ENCODE measurements around the gene PRPSAP2.
"Not testable (repeated sequence)": the region's sequence is repeated elsewhere in the genome, so short reads cannot be mapped to it uniquely, and the experiment has no call there.

Gene PRPSAP2, protein sequence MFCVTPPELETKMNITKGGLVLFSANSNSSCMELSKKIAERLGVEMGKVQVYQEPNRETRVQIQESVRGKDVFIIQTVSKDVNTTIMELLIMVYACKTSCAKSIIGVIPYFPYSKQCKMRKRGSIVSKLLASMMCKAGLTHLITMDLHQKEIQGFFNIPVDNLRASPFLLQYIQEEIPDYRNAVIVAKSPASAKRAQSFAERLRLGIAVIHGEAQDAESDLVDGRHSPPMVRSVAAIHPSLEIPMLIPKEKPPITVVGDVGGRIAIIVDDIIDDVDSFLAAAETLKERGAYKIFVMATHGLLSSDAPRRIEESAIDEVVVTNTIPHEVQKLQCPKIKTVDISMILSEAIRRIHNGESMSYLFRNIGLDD

DNA sequence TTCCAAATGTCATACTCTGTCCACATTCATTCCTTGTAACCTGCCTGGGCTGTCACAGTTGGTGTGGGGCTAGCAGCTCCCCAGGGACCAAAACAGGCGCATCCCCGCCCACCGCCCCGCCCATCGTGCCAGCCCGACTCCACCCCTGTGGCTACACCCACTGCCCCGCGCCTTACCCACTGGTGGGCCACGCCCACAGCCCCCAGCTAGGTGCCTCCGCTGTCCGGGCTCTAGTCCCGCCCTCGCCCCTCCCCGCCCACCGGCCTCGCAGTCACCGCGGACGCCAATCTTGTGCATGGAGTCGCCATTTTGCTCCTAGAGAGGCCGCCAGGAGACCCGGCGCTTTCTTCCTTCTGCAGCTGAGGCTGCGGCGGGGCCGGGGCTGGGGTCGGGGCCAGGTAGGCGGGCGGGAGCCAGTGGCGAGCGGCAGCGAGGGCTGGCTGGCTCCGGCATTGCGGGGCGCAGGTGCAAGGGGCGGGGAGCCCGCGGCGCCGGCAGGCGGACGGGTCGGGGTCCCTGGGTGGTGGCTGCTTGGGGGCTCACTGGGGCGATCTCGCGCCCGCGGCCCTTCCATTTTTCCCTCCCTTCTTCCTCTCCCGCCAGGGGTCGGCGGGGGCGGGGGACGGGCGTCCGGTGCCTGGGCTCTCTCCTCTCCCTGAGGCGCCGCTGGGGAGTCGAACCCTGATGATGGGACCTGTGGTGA, at the start of gene PRPSAP2:
Gene PRPSAP2, plus strand, starts transcription at position 268 of the 703 bp plus-strand sequence. CDS start 7,703 bp downstream, outside the sequence.
- peak; percentile 82 for DNase-seq
- Histone ChIP-seq H3K27ac (peak within 1 kb of the TSS; percentile 52), H3K36me3 (replicated peaks) (no peaks in the 10 kb centered on the region), H3K4me3 (ENCODE audit: low read depth, low read length) (peak within 1 kb of the TSS; percentile 71), H3K27me3 (replicated peaks) (no peaks in the 10 kb centered on the region)
- in situ Hi-C loops (cut with HindIII; ENCODE audit: low pct_ligation_motif_present, low sequenced_read_pairs) = loop anchor here (25.0 kb wide), 1 partner anchor 104 kb away; the partner anchor contains the start of gene SLC5A10
- TF ChIP-seq, protein P1, sequence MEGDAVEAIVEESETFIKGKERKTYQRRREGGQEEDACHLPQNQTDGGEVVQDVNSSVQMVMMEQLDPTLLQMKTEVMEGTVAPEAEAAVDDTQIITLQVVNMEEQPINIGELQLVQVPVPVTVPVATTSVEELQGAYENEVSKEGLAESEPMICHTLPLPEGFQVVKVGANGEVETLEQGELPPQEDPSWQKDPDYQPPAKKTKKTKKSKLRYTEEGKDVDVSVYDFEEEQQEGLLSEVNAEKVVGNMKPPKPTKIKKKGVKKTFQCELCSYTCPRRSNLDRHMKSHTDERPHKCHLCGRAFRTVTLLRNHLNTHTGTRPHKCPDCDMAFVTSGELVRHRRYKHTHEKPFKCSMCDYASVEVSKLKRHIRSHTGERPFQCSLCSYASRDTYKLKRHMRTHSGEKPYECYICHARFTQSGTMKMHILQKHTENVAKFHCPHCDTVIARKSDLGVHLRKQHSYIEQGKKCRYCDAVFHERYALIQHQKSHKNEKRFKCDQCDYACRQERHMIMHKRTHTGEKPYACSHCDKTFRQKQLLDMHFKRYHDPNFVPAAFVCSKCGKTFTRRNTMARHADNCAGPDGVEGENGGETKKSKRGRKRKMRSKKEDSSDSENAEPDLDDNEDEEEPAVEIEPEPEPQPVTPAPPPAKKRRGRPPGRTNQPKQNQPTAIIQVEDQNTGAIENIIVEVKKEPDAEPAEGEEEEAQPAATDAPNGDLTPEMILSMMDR (IDR thresholded peaks at IDR 0.05; ENCODE audit: low read depth, low read length, missing control alignments) = no peak

DNA sequence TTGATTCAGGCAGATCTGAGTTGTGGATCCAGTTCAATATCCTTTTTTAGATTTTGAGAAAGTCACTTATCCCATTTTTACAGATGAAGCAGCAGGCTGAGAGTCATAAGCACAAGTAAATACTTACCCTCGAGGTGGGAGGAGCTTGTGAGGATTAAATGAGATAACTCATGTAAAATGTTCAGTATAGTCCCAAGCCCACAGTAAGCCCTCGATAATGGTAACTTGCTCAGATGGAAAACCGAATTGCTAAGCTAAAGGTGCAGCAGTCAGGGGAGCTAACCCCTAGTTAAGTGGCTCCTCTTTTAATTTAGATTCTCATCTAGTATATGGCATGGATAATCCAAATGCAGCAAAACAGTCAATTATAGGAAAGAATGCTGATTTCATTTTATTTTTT, 42.0 kb upstream of the PRPSAP2 start:
- H3K4me3 ChIP-seq (ENCODE audit: low read depth, low read length); DNase-seq; in situ Hi-C loops (cut with HindIII; ENCODE audit: low pct_ligation_motif_present, low sequenced_read_pairs); H3K36me3 ChIP-seq (replicated peaks); H3K27ac ChIP-seq; H3K27me3 ChIP-seq (replicated peaks): not testable (repeated sequence)

DNA sequence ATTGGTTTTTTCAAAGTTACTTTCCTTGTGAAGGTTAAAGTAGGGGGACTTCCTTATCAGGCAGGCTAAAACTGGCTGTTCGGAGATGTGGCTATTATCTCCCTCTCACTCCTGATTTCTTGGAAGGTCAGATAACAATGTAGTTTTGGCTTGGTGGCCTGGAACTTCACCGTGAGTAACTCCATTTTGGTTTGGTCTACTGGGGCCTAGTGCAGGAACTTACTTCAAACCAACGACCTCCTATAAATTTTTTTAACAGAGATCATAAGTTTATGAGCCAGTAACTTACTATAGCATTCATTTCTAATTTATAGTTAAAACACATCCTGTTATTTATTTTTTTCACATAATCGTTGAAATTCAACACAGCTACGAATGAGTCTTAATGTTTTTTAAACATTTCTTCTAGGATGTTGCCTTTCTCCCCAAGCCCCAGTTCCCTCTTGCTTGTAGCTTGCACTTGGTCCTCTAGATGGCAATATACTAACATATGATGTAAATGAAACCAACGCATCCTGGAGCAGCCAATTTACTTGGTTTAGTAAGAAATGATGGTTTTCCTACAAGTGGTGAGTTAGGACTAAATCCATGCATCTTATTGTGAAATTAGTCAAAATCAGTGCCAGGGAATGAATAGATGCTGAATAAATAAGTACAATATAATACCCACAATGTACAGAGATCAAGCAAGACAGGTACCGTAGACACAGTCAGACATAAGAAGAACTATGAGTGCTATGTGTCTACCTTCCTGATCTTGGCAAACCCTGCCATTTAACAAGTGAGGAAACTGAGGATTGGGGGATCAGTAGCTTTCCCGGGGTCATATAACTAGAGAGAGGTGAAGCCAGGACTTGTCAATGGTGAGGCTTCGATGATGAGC, 41.2 kb upstream of the PRPSAP2 start:
- peak; percentile 75 for DNase-seq
- H3K27ac ChIP-seq; H3K27me3 ChIP-seq (replicated peaks); in situ Hi-C loops (cut with HindIII; ENCODE audit: low pct_ligation_motif_present, low sequenced_read_pairs); H3K36me3 ChIP-seq (replicated peaks); H3K4me3 ChIP-seq (ENCODE audit: low read depth, low read length): not testable (repeated sequence)
- TF ChIP-seq, protein P1 (IDR thresholded peaks at IDR 0.05; ENCODE audit: low read depth, low read length, missing control alignments) = peak; percentile 60

DNA sequence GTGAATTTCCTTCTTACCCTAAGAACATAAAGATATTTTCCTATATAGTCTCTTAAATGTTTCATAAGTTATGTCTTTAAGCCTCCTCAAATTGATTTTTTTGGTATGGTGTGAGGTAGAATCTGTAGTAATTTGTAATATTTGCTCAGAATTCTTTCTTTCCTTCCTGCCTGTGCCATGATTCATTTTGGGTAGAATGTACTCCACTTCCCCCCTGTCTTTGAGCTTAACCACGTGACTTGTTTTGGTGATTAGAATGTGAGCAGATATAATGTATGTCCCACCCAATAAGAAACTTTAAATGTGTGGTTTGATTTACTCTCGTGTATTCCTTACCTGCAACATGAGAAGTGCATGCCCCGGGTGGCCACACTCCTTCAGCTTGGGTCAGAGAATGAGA, 36.5 kb upstream of the PRPSAP2 start:
- DNase-seq = peak; percentile 24
- in situ Hi-C loops (cut with HindIII; ENCODE audit: low pct_ligation_motif_present, low sequenced_read_pairs) = not testable (repeated sequence)

DNA sequence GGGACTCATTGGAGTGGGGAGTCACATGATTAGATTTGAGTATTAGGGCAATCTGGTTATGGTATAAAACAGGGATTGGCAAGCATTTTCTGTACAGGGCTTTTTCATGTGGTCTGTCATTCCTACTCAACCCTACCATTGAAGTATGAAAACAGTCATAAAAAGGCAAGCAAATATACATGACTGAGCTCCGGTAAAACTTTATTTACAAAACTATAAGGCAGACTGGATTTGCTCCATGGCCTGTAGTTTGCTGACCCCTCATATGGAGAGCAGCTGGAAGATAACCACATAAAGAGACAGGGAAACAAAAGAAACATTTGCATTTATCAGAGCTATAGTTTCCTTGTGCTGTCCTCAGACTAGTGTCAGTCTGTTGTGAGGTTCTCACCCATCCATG, 30.3 kb upstream of the PRPSAP2 start:
- H3K27me3 ChIP-seq (replicated peaks); in situ Hi-C loops (cut with HindIII; ENCODE audit: low pct_ligation_motif_present, low sequenced_read_pairs); H3K27ac ChIP-seq; H3K4me3 ChIP-seq (ENCODE audit: low read depth, low read length); H3K36me3 ChIP-seq (replicated peaks); DNase-seq: not testable (repeated sequence)

More for the DNA sequence above, 36.5 kb upstream of the PRPSAP2 start:
- not testable (repeated sequence) for H3K36me3 ChIP-seq (replicated peaks); H3K4me3 ChIP-seq (ENCODE audit: low read depth, low read length); H3K27me3 ChIP-seq (replicated peaks); H3K27ac ChIP-seq

DNA sequence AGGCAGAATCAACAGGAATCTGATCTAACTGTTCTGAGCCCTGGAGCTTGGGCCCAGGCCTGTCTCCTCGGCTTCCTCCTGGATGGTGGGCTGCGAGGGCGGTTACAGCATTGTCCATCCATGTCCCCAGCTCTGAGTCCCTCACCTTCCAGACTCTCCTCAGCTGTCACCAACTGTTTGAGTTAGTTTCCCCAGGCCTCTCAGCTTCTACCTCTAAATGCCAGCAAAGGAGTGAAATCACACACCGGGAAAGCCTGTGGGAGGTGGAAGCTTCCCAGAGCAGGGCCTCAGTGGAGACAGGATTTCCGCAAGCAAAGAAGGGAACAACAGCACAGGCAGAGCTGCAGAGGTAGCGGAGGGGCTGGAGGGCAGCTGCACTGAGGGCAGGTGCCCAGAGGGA, 9.4 kb upstream of the PRPSAP2 start:
- H3K27me3 ChIP-seq (replicated peaks) = no peaks in the 10 kb centered on the region
- DNase-seq = no peak
- in situ Hi-C loops (cut with HindIII; ENCODE audit: low pct_ligation_motif_present, low sequenced_read_pairs) = no loop called here

More for the DNA sequence above, 9.4 kb upstream of the PRPSAP2 start:
- Histone ChIP-seq H3K4me3 (ENCODE audit: low read depth, low read length) (no peak overlapping the region), H3K36me3 (replicated peaks) (no peaks in the 10 kb centered on the region), H3K27ac (no peak overlapping the region)
- TF ChIP-seq, protein P1 (IDR thresholded peaks at IDR 0.05; ENCODE audit: low read depth, low read length, missing control alignments) = no peak

All from brain microvascular endothelial cell (primary cell).